Measurements from ENCODE around the gene FOXC2.

GRCh38 chr16:86550281-86550680 lies 16.3 kb upstream of the FOXC2 start:
- TF ChIP-seq BHLHE40 (IDR thresholded peaks at IDR 0.05; ENCODE audit: borderline replicate concordance), result no peak
- no peak for TF ChIP-seq TARDBP (IDR thresholded peaks at IDR 0.05)
- TF ChIP-seq ELF4 (IDR thresholded peaks at IDR 0.05), result no peak
- TF ChIP-seq ZNF384 (IDR thresholded peaks at IDR 0.05), result no peak
- TF ChIP-seq SP1 (IDR thresholded peaks at IDR 0.05), result no peak
- TF ChIP-seq FOXA1 (IDR thresholded peaks at IDR 0.05), result no peak
- no peak for TF ChIP-seq HDGF (IDR thresholded peaks at IDR 0.05; ENCODE audit: borderline replicate concordance)
- TF ChIP-seq L3MBTL2 (conservative IDR thresholded peaks at IDR 0.05), result no peak

Measured in HEK293T (cell line).